ENCODE data around the gene CD69.

The CD69 gene

GRCh38 chr12:9735601-9736000, 25.1 kb downstream of the CD69 start:
- H3K27ac ChIP-seq: no peak overlapping the region
- TF ChIP-seq CTCF (conservative IDR thresholded peaks at IDR 0.05): no peak

GRCh38 chr12:9732921-9733461, 27.7 kb downstream of the CD69 start, which contains the start of gene CLECL1:
TSS of gene CLECL1 (minus strand) at chr12:9733097.
- H3K27ac ChIP-seq: no peak within 1 kb of the TSS
- TF ChIP-seq CTCF (conservative IDR thresholded peaks at IDR 0.05): no peak

- no peak for TF ChIP-seq CTCF (conservative IDR thresholded peaks at IDR 0.05)
- H3K27ac ChIP-seq: no peak overlapping the region
These were observed 28.9 kb downstream of the CD69 start for GRCh38 chr12:9731797-9732196.

- no peak overlapping the region for H3K27ac ChIP-seq
- TF ChIP-seq CTCF (conservative IDR thresholded peaks at IDR 0.05): no peak
These were observed 29.3 kb downstream of the CD69 start for GRCh38 chr12:9731393-9731792.

- TF ChIP-seq CTCF (conservative IDR thresholded peaks at IDR 0.05): no peak
- no peak overlapping the region for H3K27ac ChIP-seq
These were observed 30.1 kb downstream of the CD69 start for GRCh38 chr12:9730591-9730990.

- no peak overlapping the region for H3K27ac ChIP-seq
- no peak for TF ChIP-seq CTCF (conservative IDR thresholded peaks at IDR 0.05)
These were observed 30.7 kb downstream of the CD69 start for GRCh38 chr12:9730011-9730410.

- no peak overlapping the region for H3K27ac ChIP-seq
- TF ChIP-seq CTCF (conservative IDR thresholded peaks at IDR 0.05): no peak
These were observed 31.6 kb downstream of the CD69 start for GRCh38 chr12:9729082-9729481.
